GM23338 (cell line): Measurements from ENCODE around the gene TXNRD3. TPM values are rescaled to one million over a fixed set of nuclear protein-coding genes. Genes with fewer than 3 reads are reported as not detected.

ENCODE experiments used
- ATAC-seq: fragments of 200-7000 bp; cut with Tn5 transposase; 3 replicates; pipeline ENCODE4 v1.9.1; 2020
- DNase-seq: peaks from one replicate; pipeline ENCODE4 v3.0.0-alpha.2; 2015; ENCODE audit warnings: low spot score
- H2AFZ ChIP-seq: fragments of 200-600 bp; sonication (generic); 2 replicates; pipeline ENCODE4 v1.8.0; 2016; ENCODE audit warnings: antibody characterized with exemption, mild to moderate bottlenecking, moderate library complexity
- H3F3A ChIP-seq: fragments of 200-600 bp; sonication (generic); replicated peaks from 2 replicates; pipeline ENCODE4 v1.8.0; 2017; ENCODE audit warnings: antibody characterized with exemption, mixed run types, low read depth
- H3K27ac ChIP-seq: fragments of 200-600 bp; sonication (generic); 2 replicates; pipeline ENCODE4 v1.6.1; 2016; ENCODE audit warnings: low read depth
- H3K27me3 ChIP-seq: fragments of 200-600 bp; sonication (generic); 2 replicates; pipeline ENCODE4 v1.8.0; 2016; ENCODE audit warnings: mild to moderate bottlenecking, mixed run types, moderate library complexity; ENCODE audit not compliant: insufficient read depth
- H3K36me3 ChIP-seq: fragments of 200-600 bp; sonication (generic); 2 replicates; pipeline ENCODE4 v1.8.0; 2016; ENCODE audit warnings: mild to moderate bottlenecking; ENCODE audit not compliant: insufficient read depth
- H3K4me1 ChIP-seq: fragments of 200-600 bp; sonication (generic); 2 replicates; pipeline ENCODE4 v1.8.0; 2016; ENCODE audit warnings: mild to moderate bottlenecking, moderate library complexity; ENCODE audit not compliant: insufficient read depth
- H3K4me2 ChIP-seq: fragments of 200-600 bp; sonication (generic); 2 replicates; pipeline ENCODE4 v1.7.1; 2017; ENCODE audit warnings: mixed run types
- H3K4me3 ChIP-seq: fragments of 200-600 bp; sonication (generic); 2 replicates; pipeline ENCODE4 v1.6.1; 2016; ENCODE audit warnings: mixed run types
- H3K79me2 ChIP-seq: fragments of 200-600 bp; sonication (generic); replicated peaks from 2 replicates; pipeline ENCODE4 v1.8.0; 2017; ENCODE audit warnings: mild to moderate bottlenecking; ENCODE audit not compliant: insufficient read depth
- H3K9me2 ChIP-seq: fragments of 200-600 bp; sonication (generic); 2 replicates; pipeline ENCODE4 v1.8.0; 2017; ENCODE audit not compliant: insufficient read depth
- H4K20me1 ChIP-seq: fragments of 200-600 bp; sonication (generic); replicated peaks from 2 replicates; pipeline ENCODE4 v1.8.0; 2017; ENCODE audit warnings: mild to moderate bottlenecking; ENCODE audit not compliant: insufficient read depth
- H3K27ac Mint-ChIP-seq: 2 replicates; pipeline ENCODE4 v1.8.0; 2020; ENCODE audit warnings: inconsistent platforms, mild to moderate bottlenecking, moderate library complexity, mixed read lengths
- H3K27me3 Mint-ChIP-seq: 3 replicates; pipeline ENCODE4 v1.8.0; 2022; ENCODE audit warnings: low read depth, mild to moderate bottlenecking, moderate library complexity, mixed read lengths, inconsistent platforms; ENCODE audit not compliant: insufficient read depth, poor library complexity
- H3K36me3 Mint-ChIP-seq: 3 replicates; pipeline ENCODE4 v1.8.0; 2021; ENCODE audit warnings: low read depth, mild to moderate bottlenecking, inconsistent platforms, moderate library complexity, mixed read lengths
- H3K4me1 Mint-ChIP-seq: 3 replicates; pipeline ENCODE4 v1.8.0; 2020; ENCODE audit warnings: mild to moderate bottlenecking, inconsistent platforms, mixed read lengths
- H3K4me3 Mint-ChIP-seq: 3 replicates; pipeline ENCODE4 v1.8.0; 2021; ENCODE audit warnings: moderate library complexity, mild to moderate bottlenecking, inconsistent platforms, mixed read lengths
- H3K9me3 Mint-ChIP-seq: 3 replicates; pipeline ENCODE4 v1.8.0; 2020; ENCODE audit warnings: moderate library complexity, mild to moderate bottlenecking, inconsistent platforms, mixed read lengths
- CREB1 ChIP-seq: fragments of 250-450 bp; sonication (Bioruptor Pico); IDR thresholded peaks from 2 replicates; pipeline ENCODE4 v1.5.0; 2020; ENCODE audit warnings: low read depth, mild to moderate bottlenecking, moderate library complexity
- EZH2 ChIP-seq: fragments of 200-600 bp; sonication (generic); IDR thresholded peaks from one replicate; pipeline ENCODE4 v1.8.0; 2017; ENCODE audit warnings: antibody characterized with exemption, mild to moderate bottlenecking, low read depth; ENCODE audit not compliant: unreplicated experiment
- EZH2phosphoT487 ChIP-seq: fragments of 200-600 bp; sonication (generic); IDR thresholded peaks from one replicate; pipeline ENCODE4 v1.8.1; 2018; ENCODE audit warnings: antibody characterized with exemption; ENCODE audit not compliant: unreplicated experiment
- JUNB ChIP-seq: IDR thresholded peaks from one replicate; pipeline ENCODE4 v1.6.1; 2016; ENCODE audit warnings: antibody characterized with exemption; ENCODE audit not compliant: unreplicated experiment
- NANOG ChIP-seq: IDR thresholded peaks from 2 replicates; pipeline ENCODE4 v1.6.1; 2016; ENCODE audit warnings: antibody characterized with exemption, borderline replicate concordance
- STAT1 ChIP-seq: IDR thresholded peaks from one replicate; pipeline ENCODE4 v1.6.1; 2016; ENCODE audit warnings: antibody characterized with exemption; ENCODE audit not compliant: unreplicated experiment
- ZNF114 ChIP-seq: fragments of 250-450 bp; sonication (Bioruptor Pico); IDR thresholded peaks from 2 replicates; pipeline ENCODE4 v1.5.0; 2020; ENCODE audit warnings: mild to moderate bottlenecking, moderate library complexity
- ZNF331 ChIP-seq: fragments of 250-450 bp; sonication (Bioruptor Pico); IDR thresholded peaks from 2 replicates; pipeline ENCODE4 v1.5.0; 2020; ENCODE audit warnings: low read depth, mild to moderate bottlenecking, moderate library complexity
- polyA plus RNA-seq: library from polyadenylated mRNA; unstranded; fragments of >200 nt; fragmentation: Nextera tagmentation; extraction: Ambion mirVana; gene quantifications from 2 replicates; pipeline ENCODE4 v1.2.1, GENCODE V29; 2016
- total RNA-seq: library from RNA; depleted of rRNA; stranded (reverse); fragments of >200 nt; shearing (Covaris generic); gene quantifications from 2 replicates; pipeline ENCODE4 v1.2.3, GENCODE V29; 2014
- TF ChIP-seq, protein P1 (sequence below), 2 experiments: fragments of 200-600 bp in 1 of 2; sonication (generic) in 1 of 2; conservative IDR thresholded peaks; 2 replicates each; pipeline versions ENCODE4 v1.5.1 to v1.6.1; 2016 to 2017; ENCODE audit warnings: antibody characterized with exemption in 2 of 2, low read depth in 2 of 2, mild to moderate bottlenecking in 2 of 2, moderate library complexity in 1 of 2
- TF ChIP-seq, protein P2 (sequence below): IDR thresholded peaks from one replicate; pipeline ENCODE4 v1.6.1; 2018; ENCODE audit warnings: antibody characterized with exemption; ENCODE audit not compliant: unreplicated experiment
- TF ChIP-seq, protein P3 (sequence below): fragments of 250-450 bp; sonication (Bioruptor Pico); IDR thresholded peaks from 2 replicates; pipeline ENCODE4 v1.5.0; 2020; ENCODE audit warnings: mild to moderate bottlenecking, moderate library complexity

Gene TXNRD3
- total and polyA plus RNA-seq, 2 experiments from 2014 or later = 3.0 to 4.1 TPM

DNA sequence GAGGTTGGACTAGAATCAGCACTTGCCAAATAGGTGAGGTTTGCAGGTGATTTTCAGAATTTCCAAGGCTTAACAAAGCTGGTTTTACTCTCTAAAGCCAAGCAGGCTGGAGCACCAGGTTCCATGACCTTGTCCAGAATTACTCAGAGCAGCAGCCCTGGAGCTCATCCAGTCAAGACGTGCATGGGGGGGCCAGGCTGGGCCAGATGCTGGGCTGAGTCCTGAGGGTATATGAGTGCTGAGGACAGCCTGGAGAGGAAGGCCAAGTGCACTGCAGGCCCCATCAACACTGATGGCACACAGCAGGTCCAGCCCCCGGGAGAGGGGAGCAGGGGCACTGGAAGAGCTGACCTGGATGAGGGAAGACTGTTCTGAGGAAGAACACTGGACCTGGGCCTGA, 3.0 kb upstream of the TXNRD3 start:
- Histone ChIP-seq H4K20me1 (no peaks in the 10 kb centered on the region), H3K9me2 (no peaks in the 10 kb centered on the region), H3K27ac (no peak overlapping the region), H3K27me3 (peaks cover 28% of the 10 kb centered on the region), H3F3A (no peaks in the 10 kb centered on the region), H3K36me3 (no peaks in the 10 kb centered on the region), H3K4me1 (no peaks in the 10 kb centered on the region; the same call in 1 of the 2 replicates), H3K79me2 (no peaks in the 10 kb centered on the region), H3K4me2 (no peak overlapping the region), H2AFZ (no peak overlapping the region), H3K4me3 (no peak overlapping the region)
- DNase-seq = no peak
- Mint-ChIP-seq H3K27ac (no peak overlapping the region), H3K4me1 (peaks cover 5% of the 10 kb centered on the region; the same call in 1 of the 3 replicates), H3K27me3 (peaks cover 17% of the 10 kb centered on the region), H3K4me3 (no peak overlapping the region), H3K9me3 (peaks cover 14% of the 10 kb centered on the region), H3K36me3 (peaks cover 4% of the 10 kb centered on the region; the same call in 1 of the 3 replicates)
- TF ChIP-seq ZNF331 (CRISPR knock-in tag) (no peak), EZH2 (no peak), JUNB (no peak), STAT1 (no peak), CREB1 (no peak), ZNF114 (CRISPR knock-in tag) (no peak), EZH2phosphoT487 (no peak), NANOG (no peak)
- TF ChIP-seq, protein P1, sequence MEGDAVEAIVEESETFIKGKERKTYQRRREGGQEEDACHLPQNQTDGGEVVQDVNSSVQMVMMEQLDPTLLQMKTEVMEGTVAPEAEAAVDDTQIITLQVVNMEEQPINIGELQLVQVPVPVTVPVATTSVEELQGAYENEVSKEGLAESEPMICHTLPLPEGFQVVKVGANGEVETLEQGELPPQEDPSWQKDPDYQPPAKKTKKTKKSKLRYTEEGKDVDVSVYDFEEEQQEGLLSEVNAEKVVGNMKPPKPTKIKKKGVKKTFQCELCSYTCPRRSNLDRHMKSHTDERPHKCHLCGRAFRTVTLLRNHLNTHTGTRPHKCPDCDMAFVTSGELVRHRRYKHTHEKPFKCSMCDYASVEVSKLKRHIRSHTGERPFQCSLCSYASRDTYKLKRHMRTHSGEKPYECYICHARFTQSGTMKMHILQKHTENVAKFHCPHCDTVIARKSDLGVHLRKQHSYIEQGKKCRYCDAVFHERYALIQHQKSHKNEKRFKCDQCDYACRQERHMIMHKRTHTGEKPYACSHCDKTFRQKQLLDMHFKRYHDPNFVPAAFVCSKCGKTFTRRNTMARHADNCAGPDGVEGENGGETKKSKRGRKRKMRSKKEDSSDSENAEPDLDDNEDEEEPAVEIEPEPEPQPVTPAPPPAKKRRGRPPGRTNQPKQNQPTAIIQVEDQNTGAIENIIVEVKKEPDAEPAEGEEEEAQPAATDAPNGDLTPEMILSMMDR (conservative IDR thresholded peaks at IDR 0.05; ENCODE audit: low read depth in 2 of 2) = no peak
- TF ChIP-seq, protein P2, sequence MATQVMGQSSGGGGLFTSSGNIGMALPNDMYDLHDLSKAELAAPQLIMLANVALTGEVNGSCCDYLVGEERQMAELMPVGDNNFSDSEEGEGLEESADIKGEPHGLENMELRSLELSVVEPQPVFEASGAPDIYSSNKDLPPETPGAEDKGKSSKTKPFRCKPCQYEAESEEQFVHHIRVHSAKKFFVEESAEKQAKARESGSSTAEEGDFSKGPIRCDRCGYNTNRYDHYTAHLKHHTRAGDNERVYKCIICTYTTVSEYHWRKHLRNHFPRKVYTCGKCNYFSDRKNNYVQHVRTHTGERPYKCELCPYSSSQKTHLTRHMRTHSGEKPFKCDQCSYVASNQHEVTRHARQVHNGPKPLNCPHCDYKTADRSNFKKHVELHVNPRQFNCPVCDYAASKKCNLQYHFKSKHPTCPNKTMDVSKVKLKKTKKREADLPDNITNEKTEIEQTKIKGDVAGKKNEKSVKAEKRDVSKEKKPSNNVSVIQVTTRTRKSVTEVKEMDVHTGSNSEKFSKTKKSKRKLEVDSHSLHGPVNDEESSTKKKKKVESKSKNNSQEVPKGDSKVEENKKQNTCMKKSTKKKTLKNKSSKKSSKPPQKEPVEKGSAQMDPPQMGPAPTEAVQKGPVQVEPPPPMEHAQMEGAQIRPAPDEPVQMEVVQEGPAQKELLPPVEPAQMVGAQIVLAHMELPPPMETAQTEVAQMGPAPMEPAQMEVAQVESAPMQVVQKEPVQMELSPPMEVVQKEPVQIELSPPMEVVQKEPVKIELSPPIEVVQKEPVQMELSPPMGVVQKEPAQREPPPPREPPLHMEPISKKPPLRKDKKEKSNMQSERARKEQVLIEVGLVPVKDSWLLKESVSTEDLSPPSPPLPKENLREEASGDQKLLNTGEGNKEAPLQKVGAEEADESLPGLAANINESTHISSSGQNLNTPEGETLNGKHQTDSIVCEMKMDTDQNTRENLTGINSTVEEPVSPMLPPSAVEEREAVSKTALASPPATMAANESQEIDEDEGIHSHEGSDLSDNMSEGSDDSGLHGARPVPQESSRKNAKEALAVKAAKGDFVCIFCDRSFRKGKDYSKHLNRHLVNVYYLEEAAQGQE = no peak
- TF ChIP-seq, protein P3, sequence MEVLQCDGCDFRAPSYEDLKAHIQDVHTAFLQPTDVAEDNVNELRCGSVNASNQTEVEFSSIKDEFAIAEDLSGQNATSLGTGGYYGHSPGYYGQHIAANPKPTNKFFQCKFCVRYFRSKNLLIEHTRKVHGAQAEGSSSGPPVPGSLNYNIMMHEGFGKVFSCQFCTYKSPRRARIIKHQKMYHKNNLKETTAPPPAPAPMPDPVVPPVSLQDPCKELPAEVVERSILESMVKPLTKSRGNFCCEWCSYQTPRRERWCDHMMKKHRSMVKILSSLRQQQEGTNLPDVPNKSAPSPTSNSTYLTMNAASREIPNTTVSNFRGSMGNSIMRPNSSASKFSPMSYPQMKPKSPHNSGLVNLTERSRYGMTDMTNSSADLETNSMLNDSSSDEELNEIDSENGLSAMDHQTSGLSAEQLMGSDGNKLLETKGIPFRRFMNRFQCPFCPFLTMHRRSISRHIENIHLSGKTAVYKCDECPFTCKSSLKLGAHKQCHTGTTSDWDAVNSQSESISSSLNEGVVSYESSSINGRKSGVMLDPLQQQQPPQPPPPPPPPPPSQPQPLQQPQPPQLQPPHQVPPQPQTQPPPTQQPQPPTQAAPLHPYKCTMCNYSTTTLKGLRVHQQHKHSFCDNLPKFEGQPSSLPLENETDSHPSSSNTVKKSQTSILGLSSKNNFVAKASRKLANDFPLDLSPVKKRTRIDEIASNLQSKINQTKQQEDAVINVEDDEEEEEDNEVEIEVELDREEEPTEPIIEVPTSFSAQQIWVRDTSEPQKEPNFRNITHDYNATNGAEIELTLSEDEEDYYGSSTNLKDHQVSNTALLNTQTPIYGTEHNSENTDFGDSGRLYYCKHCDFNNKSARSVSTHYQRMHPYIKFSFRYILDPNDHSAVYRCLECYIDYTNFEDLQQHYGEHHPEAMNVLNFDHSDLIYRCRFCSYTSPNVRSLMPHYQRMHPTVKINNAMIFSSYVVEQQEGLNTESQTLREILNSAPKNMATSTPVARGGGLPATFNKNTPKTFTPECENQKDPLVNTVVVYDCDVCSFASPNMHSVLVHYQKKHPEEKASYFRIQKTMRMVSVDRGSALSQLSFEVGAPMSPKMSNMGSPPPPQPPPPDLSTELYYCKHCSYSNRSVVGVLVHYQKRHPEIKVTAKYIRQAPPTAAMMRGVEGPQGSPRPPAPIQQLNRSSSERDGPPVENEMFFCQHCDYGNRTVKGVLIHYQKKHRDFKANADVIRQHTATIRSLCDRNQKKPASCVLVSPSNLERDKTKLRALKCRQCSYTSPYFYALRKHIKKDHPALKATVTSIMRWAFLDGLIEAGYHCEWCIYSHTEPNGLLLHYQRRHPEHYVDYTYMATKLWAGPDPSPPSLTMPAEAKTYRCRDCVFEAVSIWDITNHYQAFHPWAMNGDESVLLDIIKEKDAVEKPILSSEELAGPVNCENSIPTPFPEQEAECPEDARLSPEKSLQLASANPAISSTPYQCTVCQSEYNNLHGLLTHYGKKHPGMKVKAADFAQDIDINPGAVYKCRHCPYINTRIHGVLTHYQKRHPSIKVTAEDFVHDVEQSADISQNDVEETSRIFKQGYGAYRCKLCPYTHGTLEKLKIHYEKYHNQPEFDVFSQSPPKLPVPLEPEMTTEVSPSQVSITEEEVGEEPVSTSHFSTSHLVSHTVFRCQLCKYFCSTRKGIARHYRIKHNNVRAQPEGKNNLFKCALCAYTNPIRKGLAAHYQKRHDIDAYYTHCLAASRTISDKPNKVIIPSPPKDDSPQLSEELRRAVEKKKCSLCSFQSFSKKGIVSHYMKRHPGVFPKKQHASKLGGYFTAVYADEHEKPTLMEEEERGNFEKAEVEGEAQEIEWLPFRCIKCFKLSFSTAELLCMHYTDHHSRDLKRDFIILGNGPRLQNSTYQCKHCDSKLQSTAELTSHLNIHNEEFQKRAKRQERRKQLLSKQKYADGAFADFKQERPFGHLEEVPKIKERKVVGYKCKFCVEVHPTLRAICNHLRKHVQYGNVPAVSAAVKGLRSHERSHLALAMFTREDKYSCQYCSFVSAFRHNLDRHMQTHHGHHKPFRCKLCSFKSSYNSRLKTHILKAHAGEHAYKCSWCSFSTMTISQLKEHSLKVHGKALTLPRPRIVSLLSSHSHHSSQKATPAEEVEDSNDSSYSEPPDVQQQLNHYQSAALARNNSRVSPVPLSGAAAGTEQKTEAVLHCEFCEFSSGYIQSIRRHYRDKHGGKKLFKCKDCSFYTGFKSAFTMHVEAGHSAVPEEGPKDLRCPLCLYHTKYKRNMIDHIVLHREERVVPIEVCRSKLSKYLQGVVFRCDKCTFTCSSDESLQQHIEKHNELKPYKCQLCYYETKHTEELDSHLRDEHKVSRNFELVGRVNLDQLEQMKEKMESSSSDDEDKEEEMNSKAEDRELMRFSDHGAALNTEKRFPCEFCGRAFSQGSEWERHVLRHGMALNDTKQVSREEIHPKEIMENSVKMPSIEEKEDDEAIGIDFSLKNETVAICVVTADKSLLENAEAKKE (CRISPR knock-in tag) = no peak
- ATAC-seq = no peak
